H1 (cell line): ENCODE measurements around the gene THBS4. TPM values are rescaled to one million over a fixed set of nuclear protein-coding genes. Genes with fewer than 3 reads are reported as not detected.

Experiments used
- HDAC6 ChIP-seq: IDR thresholded peaks from one replicate; pipeline ENCODE4 v1.7.1; 2012; ENCODE audit warnings: low read depth, mild to moderate bottlenecking, inconsistent platforms, low read length, moderate library complexity
- PHF8 ChIP-seq: fragments of 200-600 bp; sonication (generic); conservative IDR thresholded peaks from 2 replicates; pipeline ENCODE4 v1.7.1; 2012; ENCODE audit warnings: low read depth, mild to moderate bottlenecking, inconsistent platforms, low read length, moderate library complexity
- polyA plus RNA-seq, 7 experiments: library from polyadenylated mRNA; depleted of rRNA in 3 of 7; stranded (reverse) in 5 of 7; unstranded in 2 of 7; fragments of >200 nt in 5 of 7; fragments of 200-250 nt in 2 of 7; gene quantifications; 1 replicate in 5 of 7; 2 replicates in 1 of 7; 4 replicates in 1 of 7; pipeline versions ENCODE4 v1.2.1 to v1.2.3, GENCODE V29; 2011 to 2013; ENCODE audit warnings: missing spikeins in 2 of 7, mixed read lengths in 2 of 7
- total RNA-seq: library from RNA; stranded (reverse); fragmentation: NEBNext Ultra II Directional; extraction: Animal tissue kit (Norgen Biotek cat#: 25700); gene quantifications from 2 replicates; pipeline ENCODE4 v1.2.1, GENCODE V29; 2021
- TF ChIP-seq, protein P1 (sequence below): IDR thresholded peaks from 2 replicates; pipeline ENCODE4 v1.6.1; 2012; ENCODE audit warnings: inconsistent platforms

Gene THBS4
- total and polyA plus RNA-seq, 2 of the 8 experiments (the other 6 are each of a cell fraction or from before 2014, with no cell fraction given): 12.8 to 25.4 TPM

DNA sequence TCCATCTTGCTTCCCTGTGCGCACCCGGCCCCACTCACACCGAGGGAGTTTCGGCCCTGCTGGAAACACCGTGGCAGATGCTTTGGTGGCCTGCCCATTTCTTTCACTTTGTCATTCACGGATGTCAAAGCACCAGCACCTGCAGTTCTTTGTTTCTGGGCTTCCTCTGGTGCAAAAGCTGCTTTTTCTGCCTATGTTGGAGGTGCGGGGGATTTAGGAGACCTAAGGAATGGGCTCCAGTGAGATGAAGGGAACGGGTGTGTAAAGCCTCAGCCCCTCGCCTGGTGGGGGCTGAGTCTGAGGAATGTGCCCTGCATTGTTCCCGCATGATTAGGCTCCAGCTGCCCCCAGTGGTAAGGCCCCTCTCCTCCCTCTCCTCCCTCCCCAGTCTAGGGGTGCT is 62.3 kb downstream of the THBS4 start (continued):
- TF ChIP-seq PHF8: 0 out of 2 replicates have a peak, but pooled peaks have one; percentile 5
- TF ChIP-seq HDAC6: no peak
- TF ChIP-seq, protein P1, sequence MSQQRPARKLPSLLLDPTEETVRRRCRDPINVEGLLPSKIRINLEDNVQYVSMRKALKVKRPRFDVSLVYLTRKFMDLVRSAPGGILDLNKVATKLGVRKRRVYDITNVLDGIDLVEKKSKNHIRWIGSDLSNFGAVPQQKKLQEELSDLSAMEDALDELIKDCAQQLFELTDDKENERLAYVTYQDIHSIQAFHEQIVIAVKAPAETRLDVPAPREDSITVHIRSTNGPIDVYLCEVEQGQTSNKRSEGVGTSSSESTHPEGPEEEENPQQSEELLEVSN: 0 out of 2 replicates have a peak, but pooled peaks have one; percentile 21
